Uterus (tissue), 2 donors: Measurements from ENCODE around the gene ADISSP.

Experiments used
- CTCF ChIP-seq, 4 experiments: fragments of 200-600 bp in 2 of 4; fragments of 450-650 bp in 2 of 4; sonication (generic) in 2 of 4; IDR thresholded peaks; one replicate each; pipeline ENCODE4 v1.5.1; 2016 to 2019; ENCODE audit warnings: antibody characterized with exemption in 4 of 4, mild to moderate bottlenecking in 2 of 4, moderate library complexity in 1 of 4
- POLR2A ChIP-seq, 2 donors: fragments of 450-650 bp; IDR thresholded peaks; one replicate each; pipeline ENCODE4 v1.6.1; 2016; ENCODE audit warnings: antibody characterized with exemption in 2 of 2, mild to moderate bottlenecking in 1 of 2, moderate library complexity in 1 of 2

- TF ChIP-seq CTCF (IDR thresholded peaks at IDR 0.05), result no peak
- no peak for TF ChIP-seq POLR2A (IDR thresholded peaks at IDR 0.05)
These were observed 15.5 kb upstream of the ADISSP start for GRCh38 chr20:3783068-3783489.
